ENCODE data around the gene BEND6.
"Not testable (repeated sequence)": the region's sequence is repeated elsewhere in the genome, so short reads cannot be mapped to it uniquely, and the experiment has no call there.

Gene BEND6

DNA sequence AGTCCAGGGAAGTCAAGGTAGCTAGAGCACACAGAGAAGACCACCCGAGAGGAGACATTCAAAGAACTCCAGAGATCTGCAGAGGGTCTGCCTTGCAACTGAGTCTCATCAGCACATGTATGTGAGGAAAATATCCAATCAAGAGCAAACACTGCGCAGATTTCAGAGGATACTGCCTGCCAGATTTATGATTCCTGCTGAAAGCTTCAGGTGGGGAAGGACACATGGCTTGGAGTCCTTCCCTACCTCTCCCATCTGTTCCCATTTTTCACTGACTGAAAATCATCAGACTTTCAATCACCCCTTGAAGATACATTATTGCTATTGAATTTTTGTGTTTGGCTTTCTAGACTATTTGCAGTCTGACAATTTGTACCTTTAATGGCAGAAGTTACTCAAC lies 84.0 kb downstream of the BEND6 start:
- DNase-seq, result no peak

GRCh38 chr6:57040011-57040410 lies 85.1 kb downstream of the BEND6 start:
- peak in 3 of 4 experiments; percentile 3 to 16 (median 10) for DNase-seq

GRCh38 chr6:57044061-57044460 lies 89.2 kb downstream of the BEND6 start:
- not testable (repeated sequence) for DNase-seq

- DNase-seq, result no peak
Measured at GRCh38 chr6:57044568-57044967, 89.7 kb downstream of the BEND6 start.

GRCh38 chr6:57046332-57047256 lies 91.7 kb downstream of the BEND6 start, which contains the start of gene KIAA1586:
KIAA1586 (plus strand) TSS chr6:57046693; CDS start chr6:57046756, 63 bp downstream.
- DNase-seq, result peak; percentile 89 to 95 (median 94)

DNA sequence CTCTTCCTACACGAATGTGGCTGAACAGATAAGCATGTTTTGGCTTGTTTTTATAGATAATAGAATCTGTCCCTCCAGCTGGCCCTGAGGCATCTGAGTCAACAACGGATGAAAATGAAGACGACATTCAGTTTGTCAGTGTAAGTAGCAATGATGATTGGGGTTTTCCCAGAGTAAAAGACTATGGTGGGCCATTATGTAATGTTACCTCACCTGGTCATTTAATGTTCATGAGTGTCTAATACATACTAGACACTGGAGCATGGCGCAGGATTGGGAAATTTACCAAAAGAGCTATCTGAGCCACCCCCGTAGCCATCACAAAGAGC lies 92.3 kb downstream of the BEND6 start:
- not testable (repeated sequence) for DNase-seq

DNA sequence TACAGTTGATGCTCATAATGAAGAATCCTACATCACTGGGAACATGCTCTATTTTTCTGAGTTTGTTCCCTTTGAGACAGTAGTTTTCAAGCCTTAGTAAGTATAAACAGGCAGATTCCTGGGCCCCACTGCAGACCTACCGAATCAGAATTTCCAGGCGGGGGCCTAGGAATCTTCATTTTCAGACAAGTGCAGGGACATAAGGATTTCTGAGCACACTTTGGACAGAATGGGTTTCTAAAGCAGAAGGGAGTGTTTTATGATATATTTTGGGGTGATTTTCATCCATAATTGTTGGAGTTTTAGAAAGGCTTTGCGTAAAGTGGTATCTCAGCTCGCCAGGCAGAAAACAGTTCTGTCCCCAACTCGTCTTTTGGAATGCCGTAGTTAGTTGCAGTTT lies 93.0 kb downstream of the BEND6 start:
- DNase-seq, result not testable (repeated sequence)

GRCh38 chr6:57048577-57048976 lies 93.7 kb downstream of the BEND6 start:
- no peak for DNase-seq

DNA sequence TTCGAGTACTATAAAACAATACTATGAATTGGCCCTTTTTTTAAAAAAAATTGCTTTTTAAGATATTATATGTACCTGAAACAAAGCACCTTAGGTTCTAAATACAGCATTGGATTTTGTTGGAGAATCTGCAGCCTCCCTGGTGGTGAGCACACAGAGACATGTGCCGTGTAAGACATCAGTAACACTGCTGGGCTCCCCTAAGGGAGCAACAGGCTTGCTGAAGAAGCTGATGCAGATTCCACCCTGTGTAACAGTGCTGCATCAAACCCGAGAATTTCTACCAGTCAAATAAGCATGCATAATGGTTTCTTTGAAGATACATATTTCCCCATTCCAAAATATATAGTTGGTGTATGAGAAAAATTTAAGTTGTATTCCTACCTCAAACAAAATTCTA lies 108.9 kb downstream of the BEND6 start:
- DNase-seq, result no peak

- DNase-seq, result no peak
Measured at GRCh38 chr6:57064809-57065208, 109.9 kb downstream of the BEND6 start.

GRCh38 chr6:57068061-57068460 lies 113.2 kb downstream of the BEND6 start:
- DNase-seq, result no peak

- DNase-seq, result no peak
Measured at GRCh38 chr6:57069228-57069627, 114.3 kb downstream of the BEND6 start.

DNA sequence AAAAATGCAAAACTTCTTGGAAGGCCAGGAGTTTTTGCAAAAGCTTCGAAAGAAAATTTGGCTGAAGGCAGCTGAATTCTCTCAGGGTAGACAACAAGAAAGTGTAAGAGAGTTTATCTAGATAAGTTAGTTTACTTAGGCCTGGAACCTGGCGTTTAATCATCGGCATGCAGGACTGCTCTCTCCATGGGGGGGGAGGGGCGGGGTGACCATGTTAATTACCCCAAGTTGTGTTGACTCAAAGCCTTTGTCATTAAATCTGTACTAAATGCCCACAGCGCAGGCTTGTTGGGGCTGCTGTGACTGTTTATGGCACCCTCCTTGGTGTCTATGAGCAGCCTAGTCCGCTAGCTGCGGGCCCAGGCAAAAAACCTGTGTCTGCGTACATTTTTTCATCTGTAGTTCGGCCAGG lies 115.0 kb downstream of the BEND6 start:
- DNase-seq, result no peak

- DNase-seq, result no peak
Measured at GRCh38 chr6:57072108-57072507, 117.2 kb downstream of the BEND6 start.

- no peak for DNase-seq
Measured at GRCh38 chr6:57074383-57074782, 119.5 kb downstream of the BEND6 start.

DNA sequence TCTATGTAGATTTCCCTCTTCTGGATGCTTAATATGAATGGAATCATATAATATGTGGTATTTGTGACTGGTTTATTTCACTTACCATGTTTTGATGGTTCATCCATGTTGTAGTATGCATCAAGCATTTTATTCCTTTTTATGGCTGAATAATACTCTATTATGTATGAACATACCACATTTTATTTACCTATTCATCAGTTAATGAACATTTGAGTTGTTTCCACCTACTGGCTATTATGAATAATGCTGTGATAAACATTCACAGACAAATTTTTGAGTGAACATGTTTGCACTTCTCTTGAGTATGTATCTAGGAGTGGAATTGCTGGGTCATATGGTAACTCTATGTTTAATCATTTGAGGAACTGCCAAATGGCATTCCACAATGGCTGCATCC lies 120.2 kb downstream of the BEND6 start:
- DNase-seq, result no peak
